ENCODE results near the gene PAK1.

- TF ChIP-seq CTCF (IDR thresholded peaks at IDR 0.05; ENCODE audit: insufficient read depth, low read length, poor library complexity, severe bottlenecking) (no peak), EZH2phosphoT487 (conservative IDR thresholded peaks at IDR 0.05; ENCODE audit: low read length) (no peak)
Measured at GRCh38 chr11:77402218-77402556, 71.7 kb downstream of the PAK1 start.

Measured in SU-DHL-6 (cell line).